ENCODE results near the gene RSAD2.

DNA sequence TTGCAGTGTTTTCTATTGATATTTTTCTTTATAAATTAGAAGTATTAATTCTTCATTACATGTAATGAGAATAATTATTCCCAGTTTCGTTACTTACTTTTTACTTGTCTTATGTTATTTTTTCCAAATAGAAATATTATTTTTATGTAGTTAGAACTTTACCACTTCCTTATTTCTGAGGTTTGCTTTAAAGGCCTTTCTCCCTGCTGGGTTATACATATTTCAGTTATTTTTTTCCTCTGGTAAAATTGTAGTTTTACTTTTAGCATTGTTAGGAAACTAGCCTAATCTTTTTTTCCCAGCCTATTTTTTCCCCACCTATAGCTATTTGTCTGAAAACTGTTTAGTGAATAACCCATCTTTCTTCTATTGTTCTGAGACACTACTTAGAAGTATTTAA lies 56.8 kb downstream of the RSAD2 start:
- TF ChIP-seq EZH2 (IDR thresholded peaks at IDR 0.05; ENCODE audit: insufficient read depth, low read length), result no peak
- TF ChIP-seq, protein P1, sequence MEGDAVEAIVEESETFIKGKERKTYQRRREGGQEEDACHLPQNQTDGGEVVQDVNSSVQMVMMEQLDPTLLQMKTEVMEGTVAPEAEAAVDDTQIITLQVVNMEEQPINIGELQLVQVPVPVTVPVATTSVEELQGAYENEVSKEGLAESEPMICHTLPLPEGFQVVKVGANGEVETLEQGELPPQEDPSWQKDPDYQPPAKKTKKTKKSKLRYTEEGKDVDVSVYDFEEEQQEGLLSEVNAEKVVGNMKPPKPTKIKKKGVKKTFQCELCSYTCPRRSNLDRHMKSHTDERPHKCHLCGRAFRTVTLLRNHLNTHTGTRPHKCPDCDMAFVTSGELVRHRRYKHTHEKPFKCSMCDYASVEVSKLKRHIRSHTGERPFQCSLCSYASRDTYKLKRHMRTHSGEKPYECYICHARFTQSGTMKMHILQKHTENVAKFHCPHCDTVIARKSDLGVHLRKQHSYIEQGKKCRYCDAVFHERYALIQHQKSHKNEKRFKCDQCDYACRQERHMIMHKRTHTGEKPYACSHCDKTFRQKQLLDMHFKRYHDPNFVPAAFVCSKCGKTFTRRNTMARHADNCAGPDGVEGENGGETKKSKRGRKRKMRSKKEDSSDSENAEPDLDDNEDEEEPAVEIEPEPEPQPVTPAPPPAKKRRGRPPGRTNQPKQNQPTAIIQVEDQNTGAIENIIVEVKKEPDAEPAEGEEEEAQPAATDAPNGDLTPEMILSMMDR (IDR thresholded peaks at IDR 0.05; ENCODE audit: insufficient read depth, low read depth, low read length), result no peak

Measured in astrocyte (in vitro differentiated cells and primary cell).